ENCODE measurements around the gene INAFM2. TPM values are rescaled to one million over a fixed set of nuclear protein-coding genes. Genes with fewer than 3 reads are reported as not detected.

Gene INAFM2
- total RNA-seq, 6 experiments from 2014 or later: 19.6 to 32.8 (median 23.4) TPM

DNA sequence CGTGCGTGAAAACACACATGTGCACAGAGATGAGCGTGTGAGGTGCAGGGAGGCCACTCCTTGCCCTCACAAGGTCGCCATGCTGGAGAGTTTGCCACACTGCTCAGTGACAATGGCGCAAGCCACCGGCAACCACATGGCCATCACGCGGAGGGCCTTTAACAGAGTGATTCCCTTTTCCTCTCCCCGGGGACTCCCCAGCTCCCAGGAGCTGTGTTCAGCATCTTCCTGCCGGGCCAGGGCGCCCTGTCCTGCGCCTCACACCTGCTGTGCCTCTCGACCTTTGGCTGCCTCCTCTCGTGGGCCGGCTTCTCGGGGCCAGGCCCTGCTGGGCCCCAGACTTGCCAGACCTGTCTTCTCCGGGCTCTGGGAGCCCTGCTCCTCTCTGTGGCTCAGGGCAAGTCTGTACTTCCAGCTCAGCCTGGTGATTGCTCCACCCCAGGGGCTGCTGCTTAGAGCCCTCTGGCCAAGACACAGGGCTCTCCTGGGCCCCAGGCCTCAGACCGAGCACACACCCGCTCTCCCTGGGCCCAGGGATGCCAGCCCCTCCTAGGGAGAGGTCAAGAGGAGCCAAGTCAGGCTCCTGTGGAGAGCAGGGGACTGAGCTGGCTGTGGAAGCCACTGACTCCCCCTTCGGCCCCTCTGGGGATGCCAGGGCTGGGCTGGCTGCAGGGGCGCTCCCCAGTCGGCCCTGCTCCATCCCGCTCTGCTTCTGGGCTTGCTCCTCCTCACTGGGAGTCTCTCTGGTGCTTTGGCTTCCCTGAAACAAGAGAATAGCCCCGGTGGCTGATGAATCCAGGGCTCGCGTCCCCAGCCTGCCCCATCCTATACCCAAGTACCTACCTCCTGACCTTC lies 11.7 kb downstream of the INAFM2 start:
- Mint-ChIP-seq H3K4me1 (ENCODE audit: low read depth) (peaks cover 60% of the 10 kb centered on the region), H3K36me3 (ENCODE audit: low read depth) (peaks cover 26% of the 10 kb centered on the region; the same call in 1 of the 2 replicates), H3K27ac (peak overlapping the region; percentile 46), H3K4me3 (no peak overlapping the region), H3K27me3 (ENCODE audit: insufficient read depth) (peaks cover 3% of the 10 kb centered on the region), H3K9me3 (no peaks in the 10 kb centered on the region)
- DNase-seq: no peak
- TF ChIP-seq, protein P1, sequence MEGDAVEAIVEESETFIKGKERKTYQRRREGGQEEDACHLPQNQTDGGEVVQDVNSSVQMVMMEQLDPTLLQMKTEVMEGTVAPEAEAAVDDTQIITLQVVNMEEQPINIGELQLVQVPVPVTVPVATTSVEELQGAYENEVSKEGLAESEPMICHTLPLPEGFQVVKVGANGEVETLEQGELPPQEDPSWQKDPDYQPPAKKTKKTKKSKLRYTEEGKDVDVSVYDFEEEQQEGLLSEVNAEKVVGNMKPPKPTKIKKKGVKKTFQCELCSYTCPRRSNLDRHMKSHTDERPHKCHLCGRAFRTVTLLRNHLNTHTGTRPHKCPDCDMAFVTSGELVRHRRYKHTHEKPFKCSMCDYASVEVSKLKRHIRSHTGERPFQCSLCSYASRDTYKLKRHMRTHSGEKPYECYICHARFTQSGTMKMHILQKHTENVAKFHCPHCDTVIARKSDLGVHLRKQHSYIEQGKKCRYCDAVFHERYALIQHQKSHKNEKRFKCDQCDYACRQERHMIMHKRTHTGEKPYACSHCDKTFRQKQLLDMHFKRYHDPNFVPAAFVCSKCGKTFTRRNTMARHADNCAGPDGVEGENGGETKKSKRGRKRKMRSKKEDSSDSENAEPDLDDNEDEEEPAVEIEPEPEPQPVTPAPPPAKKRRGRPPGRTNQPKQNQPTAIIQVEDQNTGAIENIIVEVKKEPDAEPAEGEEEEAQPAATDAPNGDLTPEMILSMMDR (IDR thresholded peaks at IDR 0.05): no peak

DNA sequence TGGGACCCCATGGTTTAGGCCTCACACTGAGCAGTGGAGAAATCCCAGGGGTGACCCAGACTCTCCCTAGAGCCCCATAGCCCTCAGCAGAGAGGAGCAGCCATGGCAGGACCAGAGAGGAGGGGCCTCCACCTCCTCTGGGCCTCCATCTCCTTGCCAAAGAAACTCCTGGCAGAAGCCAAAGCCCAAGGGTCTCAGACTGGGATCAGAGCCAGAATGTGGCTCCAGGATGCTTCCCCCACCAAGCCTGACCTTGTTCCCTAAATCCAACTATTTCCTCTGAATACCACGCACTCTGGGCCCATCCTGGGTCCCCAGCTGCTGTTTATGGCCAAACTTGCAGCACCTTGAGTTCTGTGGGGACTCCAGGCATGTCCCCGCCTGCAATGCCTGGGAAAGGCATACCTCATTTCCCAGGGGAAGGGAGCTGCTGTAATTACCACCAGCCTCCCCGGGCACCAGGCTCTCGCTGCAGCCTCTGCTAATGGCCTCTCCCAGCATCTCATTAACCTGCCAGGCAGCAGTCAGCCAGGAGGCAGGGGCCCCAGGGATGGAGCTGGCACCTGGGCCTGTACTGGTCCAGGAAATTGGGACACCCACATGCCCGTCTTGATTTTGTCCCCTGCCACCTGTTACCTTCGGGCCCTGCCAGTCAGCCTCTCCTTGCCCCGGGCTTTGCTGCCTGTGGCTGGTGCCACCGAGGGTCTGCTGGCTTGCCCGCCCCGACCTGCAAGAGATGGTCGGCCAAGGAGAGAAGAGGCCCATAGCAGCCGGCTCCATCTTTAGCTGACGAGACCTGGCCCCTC lies 12.6 kb downstream of the INAFM2 start:
- Mint-ChIP-seq H3K27ac (peak overlapping the region; percentile 46; the same call in 1 of the 2 replicates), H3K27me3 (ENCODE audit: insufficient read depth) (peaks cover 3% of the 10 kb centered on the region), H3K36me3 (ENCODE audit: low read depth) (peaks cover 26% of the 10 kb centered on the region; the same call in 1 of the 2 replicates), H3K4me1 (ENCODE audit: low read depth) (peaks cover 66% of the 10 kb centered on the region), H3K9me3 (no peaks in the 10 kb centered on the region), H3K4me3 (no peak overlapping the region)
- TF ChIP-seq, protein P1 (IDR thresholded peaks at IDR 0.05): no peak
- no peak for DNase-seq

DNA sequence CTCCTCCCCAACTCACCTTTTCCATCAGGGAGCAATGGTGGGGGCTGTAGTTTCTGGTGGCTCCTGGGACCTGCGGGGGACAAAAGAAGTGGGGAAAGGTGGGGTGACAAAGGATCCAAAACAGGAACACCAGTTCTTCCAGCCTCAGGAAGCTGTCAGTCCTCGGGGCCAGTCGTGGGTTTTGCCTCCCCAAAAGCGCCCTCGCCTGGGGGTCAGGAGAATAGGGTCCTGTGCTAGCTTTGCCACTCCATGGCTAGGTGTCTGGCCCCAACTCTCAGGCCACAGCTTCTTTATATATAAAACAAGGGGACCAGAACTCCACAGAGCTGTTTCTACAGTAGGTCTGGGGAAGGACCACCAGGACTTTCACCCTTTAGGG lies 13.2 kb downstream of the INAFM2 start:
- no peak overlapping the region; the same call in 1 of the 2 replicates for H3K4me3 Mint-ChIP-seq
- H3K9me3 Mint-ChIP-seq: no peaks in the 10 kb centered on the region
- H3K27ac Mint-ChIP-seq: peak overlapping the region; percentile 64; the same call in 1 of the 2 replicates
- TF ChIP-seq, protein P1 (IDR thresholded peaks at IDR 0.05): peak; percentile 7; the same call in 1 of the 2 replicates
- peaks cover 3% of the 10 kb centered on the region for H3K27me3 Mint-ChIP-seq (ENCODE audit: insufficient read depth)
- no peak for DNase-seq
- H3K4me1 Mint-ChIP-seq (ENCODE audit: low read depth): peaks cover 71% of the 10 kb centered on the region
- H3K36me3 Mint-ChIP-seq (ENCODE audit: low read depth): peaks cover 26% of the 10 kb centered on the region; the same call in 1 of the 2 replicates

DNA sequence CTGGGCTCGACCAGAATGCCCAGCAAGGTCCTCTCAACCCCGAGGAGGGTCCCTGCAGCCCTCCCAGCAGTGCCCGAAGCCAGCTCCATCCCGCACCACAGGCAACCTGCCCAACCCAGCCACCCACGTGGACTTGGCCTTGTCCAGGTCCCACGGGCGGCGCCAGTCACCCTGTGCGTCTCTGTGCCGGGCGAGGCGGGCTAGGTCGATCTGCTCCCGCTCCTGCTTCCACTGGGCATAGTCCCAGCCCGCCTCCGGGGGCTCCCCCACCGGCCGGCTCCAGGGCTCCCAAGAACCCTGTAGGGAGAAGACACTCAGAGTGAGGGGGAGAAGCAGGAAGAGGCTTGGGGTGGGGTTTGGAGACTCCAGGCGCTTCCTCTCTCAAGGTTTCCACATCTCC lies 14.1 kb downstream of the INAFM2 start:
- H3K36me3 Mint-ChIP-seq (ENCODE audit: low read depth): peaks cover 22% of the 10 kb centered on the region; the same call in 1 of the 2 replicates
- peak overlapping the region; percentile 87; the same call in 1 of the 2 replicates for H3K4me3 Mint-ChIP-seq
- H3K4me1 Mint-ChIP-seq (ENCODE audit: low read depth): peaks cover 71% of the 10 kb centered on the region
- peak overlapping the region; percentile 97 for H3K27ac Mint-ChIP-seq
- H3K9me3 Mint-ChIP-seq: no peaks in the 10 kb centered on the region
- DNase-seq: no peak
- peaks cover 3% of the 10 kb centered on the region for H3K27me3 Mint-ChIP-seq (ENCODE audit: insufficient read depth)
- TF ChIP-seq, protein P1 (IDR thresholded peaks at IDR 0.05): no peak

DNA sequence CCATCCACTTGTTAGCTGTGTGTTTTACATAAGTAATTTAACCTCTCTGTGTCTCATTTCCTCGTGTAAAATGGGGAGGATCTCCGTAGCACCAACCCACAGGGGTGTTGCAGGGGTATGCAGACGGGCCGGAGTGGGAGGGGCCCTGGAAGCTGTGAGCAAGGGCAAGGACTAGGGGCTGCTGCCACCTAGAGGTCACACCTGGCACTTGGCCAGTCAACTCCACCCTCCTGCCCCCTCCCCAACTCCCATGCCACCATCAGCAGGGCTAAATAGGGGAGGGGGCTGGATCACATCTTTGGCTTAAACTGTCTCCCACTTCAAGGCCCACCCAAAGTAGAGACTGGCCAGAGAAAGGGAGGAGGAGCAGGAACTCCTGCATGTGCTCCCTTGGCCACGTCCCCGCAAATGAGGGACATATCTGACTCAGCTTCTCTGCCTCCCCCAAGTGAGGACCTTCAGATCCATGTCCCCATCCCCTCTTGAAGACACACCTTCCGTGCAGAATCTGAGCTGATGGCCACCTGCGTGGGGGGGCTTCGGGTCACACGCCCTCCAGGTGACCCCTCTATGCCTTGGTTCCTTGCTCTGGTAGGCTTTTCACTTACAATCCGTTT lies 14.7 kb downstream of the INAFM2 start:
- H3K27ac Mint-ChIP-seq: peak overlapping the region; percentile 97
- peaks cover 3% of the 10 kb centered on the region for H3K27me3 Mint-ChIP-seq (ENCODE audit: insufficient read depth)
- TF ChIP-seq, protein P1 (IDR thresholded peaks at IDR 0.05): peak; percentile 86
- H3K4me1 Mint-ChIP-seq (ENCODE audit: low read depth): peaks cover 71% of the 10 kb centered on the region
- DNase-seq: no peak
- peaks cover 17% of the 10 kb centered on the region; the same call in 1 of the 2 replicates for H3K36me3 Mint-ChIP-seq (ENCODE audit: low read depth)
- H3K4me3 Mint-ChIP-seq: peak overlapping the region; percentile 87
- no peaks in the 10 kb centered on the region for H3K9me3 Mint-ChIP-seq

Data from HFFc6 (cell line).